Measurements from ENCODE around the gene COPG2. TPM values are rescaled to one million over a fixed set of nuclear protein-coding genes. Genes with fewer than 3 reads are reported as not detected.

COPG2 gene
- polyA plus RNA-seq, 6 donors from 2014 or later = 1.5 to 7.3 (median 2.0) TPM; not detected in 1

- no peaks in the 10 kb centered on the region for H3K36me3 Mint-ChIP-seq
- peaks cover 0 to 25% (median 11%) of the 10 kb centered on the region in 7 donors for H3K9me3 Mint-ChIP-seq
- no peak overlapping the region for H3K4me3 Mint-ChIP-seq
- DNase-seq (no peak), ATAC-seq (ENCODE audit: low read depth in 2 of 2) (no peak)
- peaks cover 4 to 7% (median 4%) of the 10 kb centered on the region in 3 donors for H3K27me3 Mint-ChIP-seq
- H3K4me1 Mint-ChIP-seq = no peaks in the 10 kb centered on the region
- no peak overlapping the region for H3K27ac Mint-ChIP-seq
Observed at GRCh38 chr7:130463553-130464434, 204.8 kb downstream of the COPG2 start.

- Mint-ChIP-seq H3K27ac (no peak overlapping the region), H3K4me1 (peaks cover 5 to 8% (median 6%) of the 10 kb centered on the region in 3 donors), H3K36me3 (no peaks in the 10 kb centered on the region), H3K27me3 (no peaks in the 10 kb centered on the region), H3K4me3 (no peak overlapping the region), H3K9me3 (peaks cover 0 to 31% (median 12%) of the 10 kb centered on the region in 7 donors)
- ATAC-seq (ENCODE audit: low read depth in 2 of 2) = no peak
- DNase-seq = no peak
Observed at GRCh38 chr7:130461272-130461671, 207.3 kb downstream of the COPG2 start.

- peaks cover 0 to 19% (median 7%) of the 10 kb centered on the region in 7 donors for H3K9me3 Mint-ChIP-seq
- H3K27ac Mint-ChIP-seq = peak overlapping the region in 2 of 6 donors; percentile 34 to 74
- no peak for DNase-seq
- H3K4me3 Mint-ChIP-seq = peak overlapping the region in 5 of 8 donors; percentile 2 to 57 (median 27)
- peaks cover 5 to 8% (median 6%) of the 10 kb centered on the region in 3 donors for H3K4me1 Mint-ChIP-seq
- H3K27me3 Mint-ChIP-seq = no peaks in the 10 kb centered on the region
- peak; percentile 39 to 52 for ATAC-seq (ENCODE audit: low read depth in 2 of 2)
- no peaks in the 10 kb centered on the region for H3K36me3 Mint-ChIP-seq
Observed at GRCh38 chr7:130458257-130458656, 210.3 kb downstream of the COPG2 start.

Other genes starting within 250 kb of the COPG2 start
- gene CEP41, start 227.7 kb downstream of the COPG2 start, polyA plus RNA-seq (ENCODE audit: low read depth in 6 of 6) = 10 to 100 TPM in 3 of 6 donors, 1 to 10 TPM in 3; 6.2 to 20.7 (median 10.3) TPM
- gene MEST, start 176.7 kb downstream of the COPG2 start, polyA plus RNA-seq (ENCODE audit: low read depth in 6 of 6) = 10 to 100 TPM in 1 of 6 donors, 1 to 10 TPM in 5; 4.6 to 19.4 (median 5.7) TPM
- gene TSGA13, start 17.8 kb upstream of the COPG2 start, polyA plus RNA-seq (ENCODE audit: low read depth in 6 of 6) = not detected
- gene KLF14, start 65.5 kb upstream of the COPG2 start, polyA plus RNA-seq (ENCODE audit: low read depth in 6 of 6) = under 1 TPM in 3 of 6 donors, not detected in 3; 0.09 to 0.36 (median 0.12) TPM